ENCODE measurements around the gene CCER1.
A peak's percentile ranks its signal among the peaks of the same experiment; 100 is the strongest.

CCER1 gene

DNA sequence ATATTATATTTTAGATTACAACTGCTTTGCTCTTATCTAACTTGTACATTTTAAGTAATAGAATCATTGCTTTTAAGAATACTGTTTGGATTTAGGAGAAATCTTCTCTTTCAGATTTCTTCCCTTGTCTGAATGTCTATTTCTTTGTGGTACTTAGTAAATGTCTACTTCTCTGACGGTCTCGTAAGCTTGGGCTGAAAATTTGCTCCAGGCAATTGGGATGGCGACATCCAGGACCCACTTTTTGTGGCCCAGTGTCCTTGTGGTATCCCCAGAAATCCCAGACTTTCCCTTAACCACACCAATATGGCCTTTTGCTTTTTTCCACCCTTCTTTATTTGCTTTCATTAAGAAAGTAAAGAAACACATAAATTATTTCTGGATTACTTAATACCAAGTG, 24.0 kb upstream of the CCER1 start:
- Histone ChIP-seq H3K27me3 (ENCODE audit: insufficient read depth, poor library complexity, severe bottlenecking) (no peaks in the 10 kb centered on the region), H3K36me3 (ENCODE audit: low read depth) (no peaks in the 10 kb centered on the region), H3K9me3 (ENCODE audit: severe bottlenecking) (no peaks in the 10 kb centered on the region), H3K4me1 (ENCODE audit: insufficient read depth, poor library complexity, severe bottlenecking) (peaks cover 2% of the 10 kb centered on the region), H3K4me3 (ENCODE audit: severe bottlenecking) (no peak overlapping the region), H3K27ac (ENCODE audit: poor library complexity, severe bottlenecking) (no peak overlapping the region)
- DNase-seq (ENCODE audit: low spot score), result no peak
- ATAC-seq (ENCODE audit: low read depth), result no peak
- TF ChIP-seq, protein P1, sequence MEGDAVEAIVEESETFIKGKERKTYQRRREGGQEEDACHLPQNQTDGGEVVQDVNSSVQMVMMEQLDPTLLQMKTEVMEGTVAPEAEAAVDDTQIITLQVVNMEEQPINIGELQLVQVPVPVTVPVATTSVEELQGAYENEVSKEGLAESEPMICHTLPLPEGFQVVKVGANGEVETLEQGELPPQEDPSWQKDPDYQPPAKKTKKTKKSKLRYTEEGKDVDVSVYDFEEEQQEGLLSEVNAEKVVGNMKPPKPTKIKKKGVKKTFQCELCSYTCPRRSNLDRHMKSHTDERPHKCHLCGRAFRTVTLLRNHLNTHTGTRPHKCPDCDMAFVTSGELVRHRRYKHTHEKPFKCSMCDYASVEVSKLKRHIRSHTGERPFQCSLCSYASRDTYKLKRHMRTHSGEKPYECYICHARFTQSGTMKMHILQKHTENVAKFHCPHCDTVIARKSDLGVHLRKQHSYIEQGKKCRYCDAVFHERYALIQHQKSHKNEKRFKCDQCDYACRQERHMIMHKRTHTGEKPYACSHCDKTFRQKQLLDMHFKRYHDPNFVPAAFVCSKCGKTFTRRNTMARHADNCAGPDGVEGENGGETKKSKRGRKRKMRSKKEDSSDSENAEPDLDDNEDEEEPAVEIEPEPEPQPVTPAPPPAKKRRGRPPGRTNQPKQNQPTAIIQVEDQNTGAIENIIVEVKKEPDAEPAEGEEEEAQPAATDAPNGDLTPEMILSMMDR (IDR thresholded peaks at IDR 0.05; ENCODE audit: poor library complexity, severe bottlenecking), result no peak

GRCh38 chr12:90978117-90978770, 23.3 kb upstream of the CCER1 start:
- Histone ChIP-seq H3K4me3 (ENCODE audit: severe bottlenecking) (no peak overlapping the region), H3K4me1 (ENCODE audit: insufficient read depth, poor library complexity, severe bottlenecking) (peaks cover 4% of the 10 kb centered on the region), H3K27me3 (ENCODE audit: insufficient read depth, poor library complexity, severe bottlenecking) (no peaks in the 10 kb centered on the region), H3K9me3 (ENCODE audit: severe bottlenecking) (no peaks in the 10 kb centered on the region), H3K27ac (ENCODE audit: poor library complexity, severe bottlenecking) (no peak overlapping the region), H3K36me3 (ENCODE audit: low read depth) (no peaks in the 10 kb centered on the region)
- TF ChIP-seq, protein P1 (IDR thresholded peaks at IDR 0.05; ENCODE audit: poor library complexity, severe bottlenecking), result peak; percentile 91
- no peak for DNase-seq (ENCODE audit: low spot score)
- peak; percentile 73 for ATAC-seq (ENCODE audit: low read depth)

DNA sequence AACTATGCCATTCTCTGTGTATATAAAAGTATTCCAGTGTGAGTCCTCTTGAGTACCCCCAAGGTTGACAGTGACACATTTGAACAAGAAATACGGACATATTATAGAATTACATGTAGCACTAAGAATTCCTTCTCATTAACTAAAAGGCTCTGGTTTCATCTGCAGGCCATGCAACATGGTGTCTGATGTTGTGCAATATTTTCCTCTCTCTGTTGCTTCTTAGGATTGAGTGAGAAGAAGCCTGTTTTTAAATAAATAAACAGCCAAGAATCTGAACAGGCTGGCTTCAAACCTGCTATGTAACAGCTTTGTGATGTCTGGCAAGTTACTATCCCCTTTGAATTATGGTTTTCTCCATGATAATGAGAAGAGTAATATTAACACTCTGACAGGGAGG, 22.2 kb upstream of the CCER1 start:
- Histone ChIP-seq H3K27ac (ENCODE audit: poor library complexity, severe bottlenecking) (no peak overlapping the region), H3K4me3 (ENCODE audit: severe bottlenecking) (no peak overlapping the region), H3K9me3 (ENCODE audit: severe bottlenecking) (no peaks in the 10 kb centered on the region), H3K27me3 (ENCODE audit: insufficient read depth, poor library complexity, severe bottlenecking) (no peaks in the 10 kb centered on the region), H3K4me1 (ENCODE audit: insufficient read depth, poor library complexity, severe bottlenecking) (peaks cover 4% of the 10 kb centered on the region), H3K36me3 (ENCODE audit: low read depth) (no peaks in the 10 kb centered on the region)
- DNase-seq (ENCODE audit: low spot score) (no peak), ATAC-seq (ENCODE audit: low read depth) (no peak)
- TF ChIP-seq, protein P1 (IDR thresholded peaks at IDR 0.05; ENCODE audit: poor library complexity, severe bottlenecking), result no peak

DNA sequence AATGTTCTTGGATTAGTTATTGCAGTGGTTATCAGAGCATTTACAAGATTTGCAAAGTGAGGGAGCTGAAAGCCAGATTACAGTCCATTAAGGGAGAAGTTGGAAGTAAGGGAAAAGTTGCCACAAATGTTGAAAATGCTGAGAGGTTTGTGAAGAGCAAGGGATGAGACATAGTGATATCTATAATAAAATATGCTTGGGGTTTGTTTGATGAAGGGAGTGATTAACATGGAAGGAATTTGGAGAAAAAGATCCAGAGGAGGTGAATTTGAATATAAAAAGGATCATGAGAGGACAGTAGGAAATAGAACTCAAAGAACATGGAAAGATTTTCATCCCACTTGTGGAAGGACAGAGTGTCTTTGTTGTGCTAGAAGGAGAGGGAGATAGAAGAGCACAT, 19.3 kb upstream of the CCER1 start:
- TF ChIP-seq, protein P1 (IDR thresholded peaks at IDR 0.05; ENCODE audit: poor library complexity, severe bottlenecking), result no peak
- Histone ChIP-seq H3K9me3 (ENCODE audit: severe bottlenecking) (no peaks in the 10 kb centered on the region), H3K4me3 (ENCODE audit: severe bottlenecking) (no peak overlapping the region), H3K4me1 (ENCODE audit: insufficient read depth, poor library complexity, severe bottlenecking) (peaks cover 4% of the 10 kb centered on the region), H3K27me3 (ENCODE audit: insufficient read depth, poor library complexity, severe bottlenecking) (no peaks in the 10 kb centered on the region), H3K27ac (ENCODE audit: poor library complexity, severe bottlenecking) (no peak overlapping the region), H3K36me3 (ENCODE audit: low read depth) (no peaks in the 10 kb centered on the region)
- ATAC-seq (ENCODE audit: low read depth), result peak; percentile 53; the same call in 2 of the 3 replicates
- no peak for DNase-seq (ENCODE audit: low spot score)

GRCh38 chr12:90972226-90972625, 17.2 kb upstream of the CCER1 start:
- H3K9me3 ChIP-seq (ENCODE audit: severe bottlenecking), result no peaks in the 10 kb centered on the region
- H3K27ac ChIP-seq (ENCODE audit: poor library complexity, severe bottlenecking), result no peak overlapping the region
- H3K4me3 ChIP-seq (ENCODE audit: severe bottlenecking), result no peak overlapping the region
- H3K4me1 ChIP-seq (ENCODE audit: insufficient read depth, poor library complexity, severe bottlenecking), result peaks cover 4% of the 10 kb centered on the region
- H3K27me3 ChIP-seq (ENCODE audit: insufficient read depth, poor library complexity, severe bottlenecking), result no peaks in the 10 kb centered on the region
- DNase-seq (ENCODE audit: low spot score), result no peak
- TF ChIP-seq, protein P1 (IDR thresholded peaks at IDR 0.05; ENCODE audit: poor library complexity, severe bottlenecking), result no peak
- no peaks in the 10 kb centered on the region for H3K36me3 ChIP-seq (ENCODE audit: low read depth)
- no peak for ATAC-seq (ENCODE audit: low read depth)
